ENCODE data around the gene PDE11A. TPM values are rescaled to one million over a fixed set of nuclear protein-coding genes. Genes with fewer than 3 reads are reported as not detected.

PDE11A gene
- total RNA-seq, 2 donors from 2014 or later, result 1.5 to 1.9 TPM

GRCh38 chr2:177641331-177641730 is 431.2 kb downstream of the PDE11A start:
- Histone ChIP-seq H3K4me1 (ENCODE audit: control insufficient read depth, insufficient read depth, low read length) (no peaks in the 10 kb centered on the region), H3K4me3 (ENCODE audit: low read length) (no peak overlapping the region), H3K27me3 (ENCODE audit: control insufficient read depth, insufficient read depth, low read length, poor library complexity, severe bottlenecking) (no peaks in the 10 kb centered on the region), H3K9me3 (ENCODE audit: control insufficient read depth, low read length) (peaks cover 12% of the 10 kb centered on the region), H3K9ac (ENCODE audit: extremely low read depth, low read length, poor library complexity, severe bottlenecking) (no peak overlapping the region), H3K36me3 (ENCODE audit: control insufficient read depth, insufficient read depth, low read length) (no peaks in the 10 kb centered on the region), H3K27ac (ENCODE audit: low read depth, low read length) (no peak overlapping the region)
- H3K27me3 Mint-ChIP-seq (ENCODE audit: insufficient read depth), result no peaks in the 10 kb centered on the region
- H3K9me3 Mint-ChIP-seq, result peaks cover 25% of the 10 kb centered on the region
- no peak for DNase-seq
- no peak overlapping the region for H3K27ac Mint-ChIP-seq
- H3K36me3 Mint-ChIP-seq (ENCODE audit: low read depth), result no peaks in the 10 kb centered on the region
- no peak overlapping the region for H3K4me3 Mint-ChIP-seq
- H3K4me1 Mint-ChIP-seq, result peaks cover 9% of the 10 kb centered on the region
- 59% methylated on average over 1 of the region's 2 CpGs; no CpG with 5 or more reads in 1 of the 2 experiments for WGBS, 2 experiments (ENCODE audit: insufficient coverage in 1 of 2, insufficient read length in 1 of 2)
- no peak for TF ChIP-seq CTCF (conservative IDR thresholded peaks at IDR 0.05)

- DNase-seq, result no peak
- H3K9me3 Mint-ChIP-seq, result peaks cover 25% of the 10 kb centered on the region
- no peaks in the 10 kb centered on the region for H3K36me3 ChIP-seq (ENCODE audit: control insufficient read depth, insufficient read depth, low read length)
- peaks cover 9% of the 10 kb centered on the region for H3K4me1 Mint-ChIP-seq
- H3K36me3 Mint-ChIP-seq (ENCODE audit: low read depth), result no peaks in the 10 kb centered on the region
- H3K27ac Mint-ChIP-seq, result no peak overlapping the region
- H3K27me3 Mint-ChIP-seq (ENCODE audit: insufficient read depth), result no peaks in the 10 kb centered on the region
- H3K4me1 ChIP-seq (ENCODE audit: control insufficient read depth, insufficient read depth, low read length), result no peaks in the 10 kb centered on the region
- no peaks in the 10 kb centered on the region for H3K27me3 ChIP-seq (ENCODE audit: control insufficient read depth, insufficient read depth, low read length, poor library complexity, severe bottlenecking)
- TF ChIP-seq CTCF (conservative IDR thresholded peaks at IDR 0.05), result no peak
- no peak overlapping the region for H3K4me3 ChIP-seq (ENCODE audit: low read length)
- 86 to 100% methylated on average over 3 of the region's 3 CpGs for WGBS, 2 experiments (ENCODE audit: insufficient coverage in 1 of 2, insufficient read length in 1 of 2)
- H3K27ac ChIP-seq (ENCODE audit: low read depth, low read length), result no peak overlapping the region
- H3K9ac ChIP-seq (ENCODE audit: extremely low read depth, low read length, poor library complexity, severe bottlenecking), result no peak overlapping the region
- peaks cover 12% of the 10 kb centered on the region for H3K9me3 ChIP-seq (ENCODE audit: control insufficient read depth, low read length)
- H3K4me3 Mint-ChIP-seq, result no peak overlapping the region
Measured at GRCh38 chr2:177640423-177640822, 432.2 kb downstream of the PDE11A start.

GRCh38 chr2:177639262-177639914 is 433.2 kb downstream of the PDE11A start:
- no peaks in the 10 kb centered on the region for H3K27me3 Mint-ChIP-seq (ENCODE audit: insufficient read depth)
- H3K36me3 Mint-ChIP-seq (ENCODE audit: low read depth), result no peaks in the 10 kb centered on the region
- Histone ChIP-seq H3K9ac (ENCODE audit: extremely low read depth, low read length, poor library complexity, severe bottlenecking) (no peak overlapping the region), H3K27me3 (ENCODE audit: control insufficient read depth, insufficient read depth, low read length, poor library complexity, severe bottlenecking) (no peaks in the 10 kb centered on the region), H3K9me3 (ENCODE audit: control insufficient read depth, low read length) (peaks cover 12% of the 10 kb centered on the region), H3K27ac (ENCODE audit: low read depth, low read length) (no peak overlapping the region), H3K4me3 (ENCODE audit: low read length) (no peak overlapping the region), H3K4me1 (ENCODE audit: control insufficient read depth, insufficient read depth, low read length) (no peaks in the 10 kb centered on the region), H3K36me3 (ENCODE audit: control insufficient read depth, insufficient read depth, low read length) (no peaks in the 10 kb centered on the region)
- TF ChIP-seq CTCF (conservative IDR thresholded peaks at IDR 0.05), result no peak
- peaks cover 19% of the 10 kb centered on the region for H3K9me3 Mint-ChIP-seq
- no peak overlapping the region for H3K27ac Mint-ChIP-seq
- WGBS, 2 experiments (ENCODE audit: insufficient coverage in 1 of 2, insufficient read length in 1 of 2), result 88 to 100% methylated on average over 1 to 2 of the region's 2 CpGs
- DNase-seq, result no peak
- H3K4me1 Mint-ChIP-seq, result peaks cover 13% of the 10 kb centered on the region
- H3K4me3 Mint-ChIP-seq, result no peak overlapping the region
